ENCODE results near the gene CCDC188. TPM values are rescaled to one million over a fixed set of nuclear protein-coding genes. Genes with fewer than 3 reads are reported as not detected.

CCDC188 gene
- total and polyA plus RNA-seq, 2 donors (not counting 1 experiment from before 2014, with no cell fraction given): not detected

DNA sequence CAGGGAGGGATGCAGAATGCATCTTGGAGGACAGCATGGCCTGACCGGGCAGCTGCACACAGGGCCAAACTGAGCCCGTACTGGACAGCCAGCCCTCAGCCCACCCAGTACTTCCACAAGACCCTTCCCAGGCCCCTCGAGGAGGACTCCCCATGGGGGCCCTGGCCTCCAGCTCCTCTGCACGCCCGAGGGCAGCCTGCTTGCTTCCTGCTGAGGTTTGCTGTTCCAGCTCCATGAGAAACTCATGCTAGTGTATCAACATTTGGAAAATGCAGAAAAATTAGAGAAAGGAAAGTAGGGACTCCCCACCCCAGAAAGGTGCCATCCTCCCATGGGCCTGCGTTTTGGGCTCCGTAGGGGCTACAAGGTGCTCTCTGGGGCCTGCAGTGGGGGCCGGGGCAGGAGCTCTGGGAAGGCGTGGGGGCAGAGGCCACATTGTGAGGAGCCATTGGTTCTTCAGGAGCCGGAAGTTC is 21.3 kb upstream of the CCDC188 start:
- CTCF ChIA-PET: no interaction called here
- Histone ChIP-seq H4K20me1 (ENCODE audit: control insufficient read depth, insufficient read depth, low read length, poor library complexity, severe bottlenecking) (no peaks in the 10 kb centered on the region), H3K4me1 (ENCODE audit: control insufficient read depth in 2 of 2, insufficient read depth in 2 of 2, low read length in 2 of 2) (no peaks in the 10 kb centered on the region), H3K9me3 (ENCODE audit: control extremely low read depth in 1 of 3, control insufficient read depth in 2 of 3, insufficient read depth in 1 of 3, low read length in 2 of 3) (no peaks in the 10 kb centered on the region), H3K27me3 (replicated peaks in 1 of 4; ENCODE audit: control extremely low read depth in 1 of 4, control insufficient read depth in 3 of 4, insufficient read depth in 4 of 4, low read length in 3 of 4) (no peaks in the 10 kb centered on the region), H3K79me2 (ENCODE audit: control insufficient read depth, insufficient read depth, low read length) (no peaks in the 10 kb centered on the region), H3K27ac (ENCODE audit: low read length in 2 of 2) (no peak overlapping the region), H3K36me3 (replicated peaks in 1 of 2; ENCODE audit: control extremely low read depth in 1 of 2, control insufficient read depth in 1 of 2, extremely low read depth in 1 of 2, insufficient read depth in 2 of 2, low read length in 1 of 2) (no peaks in the 10 kb centered on the region), H3K4me2 (replicated peaks; ENCODE audit: low read depth, low read length, poor library complexity, severe bottlenecking) (no peak overlapping the region), H3K4me3 (ENCODE audit: control extremely low read depth in 1 of 5, extremely low read depth in 1 of 5, insufficient read depth in 1 of 5, low read depth in 2 of 5, low read length in 4 of 5) (no peak overlapping the region), H2AFZ (ENCODE audit: insufficient read depth, low read depth, low read length, poor library complexity, severe bottlenecking) (no peak overlapping the region), H3K9ac (ENCODE audit: low read length) (no peak overlapping the region)
- WGBS (ENCODE audit: insufficient coverage): 90% methylated on average over 8 of the region's 10 CpGs
- intact Hi-C loops (cut with micrococcal nuclease): no loop called here
- POLR2A ChIA-PET: no interaction called here
- H3K9me3 Mint-ChIP-seq (ENCODE audit: insufficient read depth): no peaks in the 10 kb centered on the region
- H3K27ac Mint-ChIP-seq: no peak overlapping the region
- no peak for TF ChIP-seq EZH2 (IDR thresholded peaks at IDR 0.05; ENCODE audit: borderline replicate concordance, insufficient read depth, low read depth, low read length, poor library complexity, severe bottlenecking)
- TF ChIP-seq, protein P1, sequence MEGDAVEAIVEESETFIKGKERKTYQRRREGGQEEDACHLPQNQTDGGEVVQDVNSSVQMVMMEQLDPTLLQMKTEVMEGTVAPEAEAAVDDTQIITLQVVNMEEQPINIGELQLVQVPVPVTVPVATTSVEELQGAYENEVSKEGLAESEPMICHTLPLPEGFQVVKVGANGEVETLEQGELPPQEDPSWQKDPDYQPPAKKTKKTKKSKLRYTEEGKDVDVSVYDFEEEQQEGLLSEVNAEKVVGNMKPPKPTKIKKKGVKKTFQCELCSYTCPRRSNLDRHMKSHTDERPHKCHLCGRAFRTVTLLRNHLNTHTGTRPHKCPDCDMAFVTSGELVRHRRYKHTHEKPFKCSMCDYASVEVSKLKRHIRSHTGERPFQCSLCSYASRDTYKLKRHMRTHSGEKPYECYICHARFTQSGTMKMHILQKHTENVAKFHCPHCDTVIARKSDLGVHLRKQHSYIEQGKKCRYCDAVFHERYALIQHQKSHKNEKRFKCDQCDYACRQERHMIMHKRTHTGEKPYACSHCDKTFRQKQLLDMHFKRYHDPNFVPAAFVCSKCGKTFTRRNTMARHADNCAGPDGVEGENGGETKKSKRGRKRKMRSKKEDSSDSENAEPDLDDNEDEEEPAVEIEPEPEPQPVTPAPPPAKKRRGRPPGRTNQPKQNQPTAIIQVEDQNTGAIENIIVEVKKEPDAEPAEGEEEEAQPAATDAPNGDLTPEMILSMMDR (IDR thresholded peaks at IDR 0.05): no peak
- no peak for ATAC-seq (ENCODE audit: low read depth)
- no peak for DNase-seq
- H3K4me3 Mint-ChIP-seq: no peak overlapping the region
- H3K4me1 Mint-ChIP-seq: no peaks in the 10 kb centered on the region
- H3K27me3 Mint-ChIP-seq: peaks cover 3% of the 10 kb centered on the region

DNA sequence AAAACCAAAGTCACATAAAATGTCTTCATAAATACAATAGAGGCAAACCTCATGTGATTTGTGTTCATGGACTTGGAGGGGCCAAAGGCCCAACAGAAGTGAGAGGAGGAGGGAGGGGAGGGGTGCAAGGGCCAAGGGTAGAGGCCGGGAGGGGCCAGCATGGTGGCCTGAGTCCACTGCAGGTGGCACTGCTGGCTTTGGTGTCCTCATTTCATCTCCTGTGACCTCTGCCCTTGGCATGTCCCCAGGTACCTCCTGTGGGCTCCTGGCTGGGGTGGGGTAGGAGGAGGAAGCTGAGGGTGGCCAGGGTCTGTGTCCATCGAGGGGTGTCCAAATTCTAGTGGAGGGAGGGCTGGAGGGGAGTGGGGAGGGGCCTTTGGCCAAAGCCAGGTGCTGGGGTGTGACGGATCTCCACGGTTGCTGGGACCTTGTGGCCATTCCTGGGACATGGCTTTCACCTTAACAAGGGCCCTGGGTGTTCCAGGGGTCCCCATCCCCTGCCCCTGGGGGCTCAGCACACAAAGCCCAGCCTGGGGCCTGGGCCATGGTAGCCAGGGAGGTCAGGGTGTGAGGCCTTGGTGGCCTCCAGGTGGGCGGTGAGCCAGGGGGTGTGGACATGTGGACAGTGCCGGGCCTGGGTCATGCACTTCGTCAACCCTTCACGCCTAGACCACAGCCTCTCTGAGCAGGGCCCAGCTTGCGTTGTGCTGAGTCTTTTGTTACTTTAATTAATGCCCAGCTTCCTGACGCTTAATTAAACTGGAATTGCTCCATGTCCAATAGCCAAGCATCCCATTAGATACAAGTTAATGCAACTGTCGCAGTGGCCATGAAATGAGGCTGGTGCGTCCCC is 20.7 kb upstream of the CCDC188 start:
- H3K4me2 ChIP-seq (replicated peaks; ENCODE audit: low read depth, low read length, poor library complexity, severe bottlenecking): no peak overlapping the region
- ATAC-seq (ENCODE audit: low read depth) (no peak), DNase-seq (no peak)
- Mint-ChIP-seq H3K4me3 (no peak overlapping the region), H3K27ac (no peak overlapping the region), H3K4me1 (no peaks in the 10 kb centered on the region), H3K27me3 (peaks cover 3% of the 10 kb centered on the region), H3K9me3 (ENCODE audit: insufficient read depth) (no peaks in the 10 kb centered on the region)
- POLR2A ChIA-PET: no interaction called here
- no peaks in the 10 kb centered on the region for H3K36me3 ChIP-seq (replicated peaks in 1 of 2; ENCODE audit: control extremely low read depth in 1 of 2, control insufficient read depth in 1 of 2, extremely low read depth in 1 of 2, insufficient read depth in 2 of 2, low read length in 1 of 2)
- no peaks in the 10 kb centered on the region for H4K20me1 ChIP-seq (ENCODE audit: control insufficient read depth, insufficient read depth, low read length, poor library complexity, severe bottlenecking)
- TF ChIP-seq, protein P1 (IDR thresholded peaks at IDR 0.05): no peak
- TF ChIP-seq EZH2 (IDR thresholded peaks at IDR 0.05; ENCODE audit: borderline replicate concordance, insufficient read depth, low read depth, low read length, poor library complexity, severe bottlenecking): no peak
- H3K27me3 ChIP-seq (replicated peaks in 1 of 4; ENCODE audit: control extremely low read depth in 1 of 4, control insufficient read depth in 3 of 4, insufficient read depth in 4 of 4, low read length in 3 of 4): no peaks in the 10 kb centered on the region
- no peak overlapping the region for H3K27ac ChIP-seq (ENCODE audit: low read length in 2 of 2)
- no peaks in the 10 kb centered on the region for H3K9me3 ChIP-seq (ENCODE audit: control extremely low read depth in 1 of 3, control insufficient read depth in 2 of 3, insufficient read depth in 1 of 3, low read length in 2 of 3)
- H3K4me3 ChIP-seq (ENCODE audit: control extremely low read depth in 1 of 5, extremely low read depth in 1 of 5, insufficient read depth in 1 of 5, low read depth in 2 of 5, low read length in 4 of 5): no peak overlapping the region
- no peaks in the 10 kb centered on the region for H3K79me2 ChIP-seq (ENCODE audit: control insufficient read depth, insufficient read depth, low read length)
- intact Hi-C loops (cut with micrococcal nuclease): no loop called here
- H2AFZ ChIP-seq (ENCODE audit: insufficient read depth, low read depth, low read length, poor library complexity, severe bottlenecking): no peak overlapping the region
- 93% methylated on average over 12 of the region's 12 CpGs for WGBS (ENCODE audit: insufficient coverage)
- CTCF ChIA-PET: no interaction called here
- no peaks in the 10 kb centered on the region for H3K4me1 ChIP-seq (ENCODE audit: control insufficient read depth in 2 of 2, insufficient read depth in 2 of 2, low read length in 2 of 2)
- H3K9ac ChIP-seq (ENCODE audit: low read length): no peak overlapping the region
